ENCODE results near the gene CS.
"Not testable (repeated sequence)": the region's sequence is repeated elsewhere in the genome, so short reads cannot be mapped to it uniquely, and the experiment has no call there.

Gene CS

GRCh38 chr12:56317675-56318074, 17.5 kb upstream of the CS start:
- DNase-seq (ENCODE audit: low spot score) = no peak

- peak; percentile 100 for DNase-seq (ENCODE audit: low spot score)
Measured at GRCh38 chr12:56315622-56316473, 15.7 kb upstream of the CS start, which contains the start of gene CNPY2. Gene CNPY2 (minus strand): TSS chr12:56315988. CDS start chr12:56315217, 771 bp downstream.

- no peak for DNase-seq (ENCODE audit: low spot score)
Measured at GRCh38 chr12:56315249-56315621, 15.1 kb upstream of the CS start.

GRCh38 chr12:56311003-56311402, 10.9 kb upstream of the CS start:
- no peak for DNase-seq (ENCODE audit: low spot score)

GRCh38 chr12:56308714-56309113, 8.6 kb upstream of the CS start:
- DNase-seq (ENCODE audit: low spot score) = no peak

- DNase-seq (ENCODE audit: low spot score) = no peak
Measured at GRCh38 chr12:56307221-56307965, 7.3 kb upstream of the CS start.

GRCh38 chr12:56304872-56305590, 4.9 kb upstream of the CS start:
- DNase-seq (ENCODE audit: low spot score) = no peak

- no peak for DNase-seq (ENCODE audit: low spot score)
Measured at GRCh38 chr12:56304276-56304675, 4.1 kb upstream of the CS start.

GRCh38 chr12:56300644-56301464, 724 bp upstream of the CS start:
- DNase-seq (ENCODE audit: low spot score) = no peak

- peak; percentile 50 for DNase-seq (ENCODE audit: low spot score)
Measured at GRCh38 chr12:56299308-56299852, 750 bp downstream of the CS start.

- no peak for DNase-seq (ENCODE audit: low spot score)
Measured at GRCh38 chr12:56298828-56299227, 1.3 kb downstream of the CS start.

GRCh38 chr12:56297400-56297799, 2.7 kb downstream of the CS start:
- no peak for DNase-seq (ENCODE audit: low spot score)

GRCh38 chr12:56296295-56296694, 3.8 kb downstream of the CS start:
- no peak for DNase-seq (ENCODE audit: low spot score)

GRCh38 chr12:56293795-56294194, 6.3 kb downstream of the CS start:
- DNase-seq (ENCODE audit: low spot score) = no peak

GRCh38 chr12:56288705-56289387, 11.3 kb downstream of the CS start:
- no peak for DNase-seq (ENCODE audit: low spot score)

- no peak for DNase-seq (ENCODE audit: low spot score)
Measured at GRCh38 chr12:56286044-56286830, 13.9 kb downstream of the CS start.

GRCh38 chr12:56284263-56284662, 15.9 kb downstream of the CS start:
- not testable (repeated sequence) for DNase-seq (ENCODE audit: low spot score)

GRCh38 chr12:56282579-56282978, 17.6 kb downstream of the CS start:
- no peak for DNase-seq (ENCODE audit: low spot score)

GRCh38 chr12:56282030-56282429, 18.1 kb downstream of the CS start:
- DNase-seq (ENCODE audit: low spot score) = no peak

GRCh38 chr12:56280849-56281248, 19.3 kb downstream of the CS start:
- DNase-seq (ENCODE audit: low spot score) = no peak
